Lung (tissue), 12 donors: ENCODE results near the gene DOCK1. TPM values are rescaled to one million over a fixed set of nuclear protein-coding genes. Genes with fewer than 3 reads are reported as not detected.

Experiments used
- ATAC-seq: fragments of 200-7000 bp; cut with Tn5 transposase; one replicate; pipeline ENCODE4 v1.9.1; 2020; ENCODE audit warnings: moderate number of reproducible peaks; ENCODE audit not compliant: insufficient read depth, low FRiP score
- DNase-seq, 3 donors: peaks; one replicate each; pipeline ENCODE4 v3.0.0-alpha.2; 2013 to 2017
- H3K27ac ChIP-seq, 2 donors: one replicate each; pipeline ENCODE4 v1.5.1; 2013; ENCODE audit warnings: mild to moderate bottlenecking in 2 of 2, moderate library complexity in 2 of 2, control low read depth in 1 of 2, inconsistent platforms in 1 of 2, low read depth in 1 of 2, low read length in 1 of 2
- H3K27me3 ChIP-seq, 3 donors: one replicate each; pipeline ENCODE4 v1.5.1; 2013; ENCODE audit warnings: low read length in 2 of 3; ENCODE audit not compliant: control insufficient read depth in 3 of 3, insufficient read depth in 3 of 3
- H3K36me3 ChIP-seq, 4 donors: one replicate each; pipeline ENCODE4 v1.5.1; 2013; ENCODE audit warnings: low read length in 4 of 4, mild to moderate bottlenecking in 1 of 4, moderate library complexity in 1 of 4; ENCODE audit not compliant: control insufficient read depth in 4 of 4, insufficient read depth in 4 of 4
- H3K4me1 ChIP-seq, 5 donors: one replicate each; pipeline ENCODE4 v1.5.1; 2013; ENCODE audit warnings: low read length in 5 of 5, mild to moderate bottlenecking in 2 of 5, moderate library complexity in 1 of 5; ENCODE audit not compliant: control insufficient read depth in 5 of 5, insufficient read depth in 5 of 5
- H3K4me3 ChIP-seq: one replicate; pipeline ENCODE4 v1.5.1; 2013; ENCODE audit warnings: mild to moderate bottlenecking, control low read depth, moderate library complexity
- H3K9ac ChIP-seq, 2 donors: one replicate each; pipeline ENCODE4 v1.5.1; 2013; ENCODE audit warnings: low read length in 2 of 2, control low read depth in 1 of 2; ENCODE audit not compliant: insufficient read depth in 1 of 2
- H3K9me3 ChIP-seq, 4 donors: one replicate each; pipeline ENCODE4 v1.5.1; 2013; ENCODE audit warnings: low read length in 3 of 4, mild to moderate bottlenecking in 1 of 4, moderate library complexity in 1 of 4; ENCODE audit not compliant: control insufficient read depth in 4 of 4, insufficient read depth in 3 of 4
- CTCF ChIP-seq: IDR thresholded peaks from 2 replicates; pipeline ENCODE4 v1.5.1; 2012; ENCODE audit warnings: mild to moderate bottlenecking; ENCODE audit errors: control extremely low read depth, extremely low read depth
- WGBS, 2 donors: extraction: QIAGEN DNeasy Blood & Tissue Kit; methylation state at CpG; one replicate each; pipeline ENCODE4 v1.1.7; 2013; 5-methylcytosine and 5-hydroxymethylcytosine counted together
- polyA plus RNA-seq, 2 donors: library from polyadenylated mRNA; stranded (reverse); fragments of 200-250 nt; gene quantifications; one replicate each; pipeline ENCODE4 v1.2.1, GENCODE V29; 2013
- total RNA-seq, 2 donors: library from RNA; depleted of rRNA in 1 of 2; stranded (reverse); fragments of >200 nt in 1 of 2; gene quantifications; one replicate each; pipeline ENCODE4 v1.2.1, GENCODE V29; 2014 to 2021
- donor health status: control.
- donor health status: control.
- donor health status: Bipolar disorder and iron deficiency.
- donor health status: healthy.
- donor health status: DM: yes; HTN: yes; CAD: no.

The DOCK1 gene
- total and polyA plus RNA-seq, 4 donors = 11.2 to 102 (median 30.5) TPM

- Histone ChIP-seq H3K4me1 (peaks cover 0 to 25% (median 7%) of the 10 kb centered on the region in 5 donors), H3K27ac (no peak overlapping the region), H3K9ac (no peak overlapping the region), H3K27me3 (peaks cover 0 to 22% (median 7%) of the 10 kb centered on the region in 3 donors), H3K9me3 (no peaks in the 10 kb centered on the region), H3K4me3 (no peak overlapping the region), H3K36me3 (peaks cover 0 to 5% (median 0%) of the 10 kb centered on the region in 4 donors)
- WGBS, 2 donors = 76 to 79% methylated on average over 5 of the region's 5 CpGs
- TF ChIP-seq CTCF = no peak
- no peak for DNase-seq
- no peak for ATAC-seq
These were observed 291.9 kb downstream of the DOCK1 start for GRCh38 chr10:127197154-127197432.

- Histone ChIP-seq H3K36me3 (peaks cover 0 to 5% (median 0%) of the 10 kb centered on the region in 4 donors), H3K4me3 (no peak overlapping the region), H3K9me3 (no peaks in the 10 kb centered on the region), H3K4me1 (peaks cover 0 to 25% (median 7%) of the 10 kb centered on the region in 5 donors), H3K27me3 (peaks cover 0 to 22% (median 7%) of the 10 kb centered on the region in 3 donors), H3K9ac (no peak overlapping the region), H3K27ac (no peak overlapping the region)
- no peak for TF ChIP-seq CTCF
- DNase-seq = no peak
- ATAC-seq = no peak
- 92 to 96% methylated on average over 5 of the region's 5 CpGs for WGBS, 2 donors
These were observed 293.1 kb downstream of the DOCK1 start for GRCh38 chr10:127198307-127198706.

GRCh38 chr10:127198721-127199120 is 293.5 kb downstream of the DOCK1 start:
- 93 to 95% methylated on average over 2 of the region's 2 CpGs for WGBS, 2 donors
- no peak overlapping the region for H3K27ac ChIP-seq
- peaks cover 0 to 5% (median 0%) of the 10 kb centered on the region in 4 donors for H3K36me3 ChIP-seq
- H3K4me3 ChIP-seq = no peak overlapping the region
- DNase-seq = no peak
- H3K4me1 ChIP-seq = peaks cover 0 to 25% (median 7%) of the 10 kb centered on the region in 5 donors
- no peaks in the 10 kb centered on the region for H3K9me3 ChIP-seq
- ATAC-seq = no peak
- H3K9ac ChIP-seq = no peak overlapping the region
- H3K27me3 ChIP-seq = peaks cover 0 to 22% (median 7%) of the 10 kb centered on the region in 3 donors
- TF ChIP-seq CTCF = no peak

- ATAC-seq = no peak
These were observed 295.4 kb downstream of the DOCK1 start for GRCh38 chr10:127200646-127201045.

More at GRCh38 chr10:127200646-127201045, 295.4 kb downstream of the DOCK1 start:
- Histone ChIP-seq H3K9me3 (no peaks in the 10 kb centered on the region), H3K4me3 (no peak overlapping the region), H3K9ac (no peak overlapping the region), H3K27me3 (peaks cover 0 to 7% (median 3%) of the 10 kb centered on the region in 3 donors), H3K4me1 (peaks cover 0 to 9% (median 0%) of the 10 kb centered on the region in 5 donors), H3K27ac (no peak overlapping the region), H3K36me3 (peaks cover 0 to 5% (median 3%) of the 10 kb centered on the region in 4 donors)
- TF ChIP-seq CTCF = no peak
- DNase-seq = no peak
- 94 to 96% methylated on average over 8 of the region's 8 CpGs for WGBS, 2 donors
